Measurements from ENCODE around the gene MUC2. TPM values are rescaled to one million over a fixed set of nuclear protein-coding genes. Genes with fewer than 3 reads are reported as not detected.

The MUC2 gene
- total and polyA plus RNA-seq, 9 of the 15 experiments (the other 6 are each of a cell fraction or from before 2014, with no cell fraction given) = under 0.01 to 0.18 TPM; not detected in 7

DNA sequence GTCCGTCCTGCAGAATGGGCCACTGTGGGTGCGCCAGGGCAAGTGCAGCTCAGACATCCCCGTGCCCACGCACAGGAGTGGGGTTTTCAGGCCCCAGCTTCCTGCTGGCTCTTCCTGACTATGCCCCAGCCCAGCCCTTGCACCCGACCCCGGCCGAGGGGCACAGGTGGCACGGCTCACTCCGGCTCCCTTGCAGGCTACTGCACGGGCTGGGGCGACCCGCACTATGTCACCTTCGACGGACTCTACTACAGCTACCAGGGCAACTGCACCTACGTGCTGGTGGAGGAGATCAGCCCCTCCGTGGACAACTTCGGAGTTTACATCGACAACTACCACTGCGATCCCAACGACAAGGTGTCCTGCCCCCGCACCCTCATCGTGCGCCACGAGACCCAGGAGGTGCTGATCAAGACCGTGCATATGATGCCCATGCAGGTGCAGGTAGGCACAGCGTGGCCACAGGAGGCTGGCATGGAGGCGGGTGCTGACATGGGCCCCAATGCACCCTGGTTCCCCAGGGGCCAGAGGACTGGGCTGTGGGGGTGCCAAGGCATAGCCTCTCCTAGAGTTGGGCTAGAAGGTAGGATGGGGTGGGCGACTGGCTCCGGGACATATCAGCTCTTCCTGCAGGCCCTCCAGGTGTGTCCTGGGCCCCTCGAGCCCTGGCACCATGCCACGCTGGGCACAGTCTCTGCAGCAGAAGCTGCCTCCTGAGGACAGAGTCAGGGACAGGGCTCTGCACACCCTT is 27.7 kb downstream of the MUC2 start (continued):
- TF ChIP-seq, protein P1, sequence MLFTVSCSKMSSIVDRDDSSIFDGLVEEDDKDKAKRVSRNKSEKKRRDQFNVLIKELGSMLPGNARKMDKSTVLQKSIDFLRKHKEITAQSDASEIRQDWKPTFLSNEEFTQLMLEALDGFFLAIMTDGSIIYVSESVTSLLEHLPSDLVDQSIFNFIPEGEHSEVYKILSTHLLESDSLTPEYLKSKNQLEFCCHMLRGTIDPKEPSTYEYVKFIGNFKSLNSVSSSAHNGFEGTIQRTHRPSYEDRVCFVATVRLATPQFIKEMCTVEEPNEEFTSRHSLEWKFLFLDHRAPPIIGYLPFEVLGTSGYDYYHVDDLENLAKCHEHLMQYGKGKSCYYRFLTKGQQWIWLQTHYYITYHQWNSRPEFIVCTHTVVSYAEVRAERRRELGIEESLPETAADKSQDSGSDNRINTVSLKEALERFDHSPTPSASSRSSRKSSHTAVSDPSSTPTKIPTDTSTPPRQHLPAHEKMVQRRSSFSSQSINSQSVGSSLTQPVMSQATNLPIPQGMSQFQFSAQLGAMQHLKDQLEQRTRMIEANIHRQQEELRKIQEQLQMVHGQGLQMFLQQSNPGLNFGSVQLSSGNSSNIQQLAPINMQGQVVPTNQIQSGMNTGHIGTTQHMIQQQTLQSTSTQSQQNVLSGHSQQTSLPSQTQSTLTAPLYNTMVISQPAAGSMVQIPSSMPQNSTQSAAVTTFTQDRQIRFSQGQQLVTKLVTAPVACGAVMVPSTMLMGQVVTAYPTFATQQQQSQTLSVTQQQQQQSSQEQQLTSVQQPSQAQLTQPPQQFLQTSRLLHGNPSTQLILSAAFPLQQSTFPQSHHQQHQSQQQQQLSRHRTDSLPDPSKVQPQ (CRISPR knock-in tag; IDR thresholded peaks at IDR 0.05; ENCODE audit: borderline replicate concordance) = no peak
- TF ChIP-seq NR2C2 (CRISPR knock-in tag; IDR thresholded peaks at IDR 0.05) = no peak
- no peak for TF ChIP-seq NR2C2 (tag; IDR thresholded peaks at IDR 0.05)
- no peak for TF ChIP-seq MEIS2 (IDR thresholded peaks at IDR 0.05; ENCODE audit: partially characterized antibody)
- TF ChIP-seq POLR2G (IDR thresholded peaks at IDR 0.05; ENCODE audit: low read depth, low read length) = no peak
- no peak for TF ChIP-seq ARHGAP35 (IDR thresholded peaks at IDR 0.05; ENCODE audit: partially characterized antibody)
- no peak for TF ChIP-seq HDAC8 (tag; IDR thresholded peaks at IDR 0.05)
- TF ChIP-seq, protein P2, sequence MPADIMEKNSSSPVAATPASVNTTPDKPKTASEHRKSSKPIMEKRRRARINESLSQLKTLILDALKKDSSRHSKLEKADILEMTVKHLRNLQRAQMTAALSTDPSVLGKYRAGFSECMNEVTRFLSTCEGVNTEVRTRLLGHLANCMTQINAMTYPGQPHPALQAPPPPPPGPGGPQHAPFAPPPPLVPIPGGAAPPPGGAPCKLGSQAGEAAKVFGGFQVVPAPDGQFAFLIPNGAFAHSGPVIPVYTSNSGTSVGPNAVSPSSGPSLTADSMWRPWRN (IDR thresholded peaks at IDR 0.05; ENCODE audit: low read depth) = no peak
- no peak for TF ChIP-seq LARP7 (IDR thresholded peaks at IDR 0.05)
- no peak for TF ChIP-seq ZNF586 (CRISPR knock-in tag; conservative IDR thresholded peaks at IDR 0.05)
- TF ChIP-seq, protein P3, sequence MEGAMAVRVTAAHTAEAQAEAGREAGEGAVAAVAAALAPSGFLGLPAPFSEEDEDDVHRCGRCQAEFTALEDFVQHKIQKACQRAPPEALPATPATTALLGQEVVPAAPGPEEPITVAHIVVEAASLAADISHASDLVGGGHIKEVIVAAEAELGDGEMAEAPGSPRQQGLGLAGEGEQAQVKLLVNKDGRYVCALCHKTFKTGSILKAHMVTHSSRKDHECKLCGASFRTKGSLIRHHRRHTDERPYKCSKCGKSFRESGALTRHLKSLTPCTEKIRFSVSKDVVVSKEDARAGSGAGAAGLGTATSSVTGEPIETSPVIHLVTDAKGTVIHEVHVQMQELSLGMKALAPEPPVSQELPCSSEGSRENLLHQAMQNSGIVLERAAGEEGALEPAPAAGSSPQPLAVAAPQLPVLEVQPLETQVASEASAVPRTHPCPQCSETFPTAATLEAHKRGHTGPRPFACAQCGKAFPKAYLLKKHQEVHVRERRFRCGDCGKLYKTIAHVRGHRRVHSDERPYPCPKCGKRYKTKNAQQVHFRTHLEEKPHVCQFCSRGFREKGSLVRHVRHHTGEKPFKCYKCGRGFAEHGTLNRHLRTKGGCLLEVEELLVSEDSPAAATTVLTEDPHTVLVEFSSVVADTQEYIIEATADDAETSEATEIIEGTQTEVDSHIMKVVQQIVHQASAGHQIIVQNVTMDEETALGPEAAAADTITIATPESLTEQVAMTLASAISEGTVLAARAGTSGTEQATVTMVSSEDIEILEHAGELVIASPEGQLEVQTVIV (CRISPR knock-in tag; IDR thresholded peaks at IDR 0.05; ENCODE audit: borderline replicate concordance) = no peak
- no peak for TF ChIP-seq KLF10 (CRISPR knock-in tag; IDR thresholded peaks at IDR 0.05)
- TF ChIP-seq ZNF140 (CRISPR knock-in tag; IDR thresholded peaks at IDR 0.05) = no peak
